Measurements from ENCODE around the gene PTX4. TPM values are rescaled to one million over a fixed set of nuclear protein-coding genes. Genes with fewer than 3 reads are reported as not detected.

PTX4 gene
- polyA plus RNA-seq, 1 of the 3 experiments (the other 2 are of a cell fraction), result not detected

- TF ChIP-seq EZH2phosphoT487 (IDR thresholded peaks at IDR 0.05; ENCODE audit: borderline replicate concordance, low read depth) (no peak), TCF12 (IDR thresholded peaks at IDR 0.05) (no peak), GATA2 (CRISPR knock-in tag; IDR thresholded peaks at IDR 0.05) (no peak), MEF2A (IDR thresholded peaks at IDR 0.05; ENCODE audit: borderline replicate concordance, low read depth) (no peak), RXRA (IDR thresholded peaks at IDR 0.05; ENCODE audit: borderline replicate concordance, low read depth) (no peak), PBX3 (IDR thresholded peaks at IDR 0.05) (no peak)
Observed at GRCh38 chr16:1511662-1512569, 23.2 kb upstream of the PTX4 start (continued).

GRCh38 chr16:1510941-1511351 lies 22.2 kb upstream of the PTX4 start:
- no peak for TF ChIP-seq EP300 (IDR thresholded peaks at IDR 0.05; ENCODE audit: borderline replicate concordance in 1 of 2, low read depth in 1 of 2, low read length in 1 of 2)

GRCh38 chr16:1510272-1510671 lies 21.5 kb upstream of the PTX4 start:
- Histone ChIP-seq H3K27ac (ENCODE audit: low read depth in 2 of 2, low read length in 1 of 2) (no peak overlapping the region), H3K4me1 (ENCODE audit: control insufficient read depth in 1 of 2, insufficient read depth in 2 of 2, low read depth in 1 of 2, low read length in 1 of 2) (no peaks in the 10 kb centered on the region), H3K36me3 (replicated peaks in 1 of 2; ENCODE audit: control insufficient read depth in 1 of 2, insufficient read depth in 2 of 2, low read length in 1 of 2) (peaks cover 4 to 13% of the 10 kb centered on the region in 2 experiments), H3K9ac (no peak overlapping the region), H4K20me1 (ENCODE audit: insufficient read depth) (no peaks in the 10 kb centered on the region), H3K9me2 (no peaks in the 10 kb centered on the region), H3K4me2 (no peak overlapping the region), H3K79me2 (ENCODE audit: insufficient read depth) (no peaks in the 10 kb centered on the region), H3F3A (replicated peaks; ENCODE audit: insufficient read depth) (no peaks in the 10 kb centered on the region), H3K4me3 (ENCODE audit: low read depth in 2 of 2, low read length in 1 of 2) (no peak overlapping the region), H3K27me3 (ENCODE audit: insufficient read depth) (no peaks in the 10 kb centered on the region), H2AFZ (ENCODE audit: low read depth) (no peak overlapping the region), H3K9me3 (no peaks in the 10 kb centered on the region)
- TF ChIP-seq RAD21 (IDR thresholded peaks at IDR 0.05; ENCODE audit: low read length), result no peak
- TF ChIP-seq GABPA (IDR thresholded peaks at IDR 0.05; ENCODE audit: low read depth), result no peak
- TF ChIP-seq NFIC (IDR thresholded peaks at IDR 0.05; ENCODE audit: borderline replicate concordance), result no peak
- no peak for TF ChIP-seq IRF3 (IDR thresholded peaks at IDR 0.05; ENCODE audit: low read depth, low read length)
- TF ChIP-seq REST (IDR thresholded peaks at IDR 0.05; ENCODE audit: low read depth, low read length), result no peak
- no peak for TF ChIP-seq EP300 (IDR thresholded peaks at IDR 0.05; ENCODE audit: borderline replicate concordance in 1 of 2, low read depth in 1 of 2, low read length in 1 of 2)
- TF ChIP-seq SIN3A (IDR thresholded peaks at IDR 0.05; ENCODE audit: borderline replicate concordance, low read depth, low read length), result no peak
- TF ChIP-seq RCOR1 (IDR thresholded peaks at IDR 0.05; ENCODE audit: low read length), result no peak
- no peak for TF ChIP-seq FOSL2 (IDR thresholded peaks at IDR 0.05; ENCODE audit: borderline replicate concordance, low read depth)
- no peak for TF ChIP-seq FOXM1 (IDR thresholded peaks at IDR 0.05; ENCODE audit: low read depth)
- TF ChIP-seq ELF1 (IDR thresholded peaks at IDR 0.05), result no peak
- TF ChIP-seq PBX3 (IDR thresholded peaks at IDR 0.05), result no peak
- no peak for TF ChIP-seq RXRA (IDR thresholded peaks at IDR 0.05; ENCODE audit: borderline replicate concordance, low read depth)
- 97% methylated on average over 9 of the region's 10 CpGs for WGBS (ENCODE audit: low lambda C conversion rate)
- no peak for DNase-seq
- POLR2A ChIA-PET, result no interaction called here
- CTCF ChIA-PET, result interaction anchor here (0.5 to 1.4 kb wide), 2 partner anchors 15 to 240 kb away, joined by 3 to 4 read pairs; no protein-coding TSS in a partner anchor

More at GRCh38 chr16:1510941-1511351, 22.2 kb upstream of the PTX4 start:
- DNase-seq, result no peak
- Histone ChIP-seq H3K36me3 (replicated peaks in 1 of 2; ENCODE audit: control insufficient read depth in 1 of 2, insufficient read depth in 2 of 2, low read length in 1 of 2) (peaks cover 4 to 13% of the 10 kb centered on the region in 2 experiments), H3K4me2 (no peak overlapping the region), H2AFZ (ENCODE audit: low read depth) (no peak overlapping the region), H3K9me2 (no peaks in the 10 kb centered on the region), H3F3A (replicated peaks; ENCODE audit: insufficient read depth) (no peaks in the 10 kb centered on the region), H3K4me1 (ENCODE audit: control insufficient read depth in 1 of 2, insufficient read depth in 2 of 2, low read depth in 1 of 2, low read length in 1 of 2) (no peaks in the 10 kb centered on the region), H3K9ac (no peak overlapping the region), H4K20me1 (ENCODE audit: insufficient read depth) (no peaks in the 10 kb centered on the region), H3K27ac (ENCODE audit: low read depth in 2 of 2, low read length in 1 of 2) (no peak overlapping the region), H3K9me3 (no peaks in the 10 kb centered on the region), H3K79me2 (ENCODE audit: insufficient read depth) (no peaks in the 10 kb centered on the region), H3K4me3 (ENCODE audit: low read depth in 2 of 2, low read length in 1 of 2) (no peak overlapping the region), H3K27me3 (ENCODE audit: insufficient read depth) (no peaks in the 10 kb centered on the region)
- CTCF ChIA-PET, result interaction anchor here (1.4 kb wide), 1 partner anchor 16 kb away, joined by 4 read pairs; no protein-coding TSS in a partner anchor
- POLR2A ChIA-PET, result no interaction called here
- WGBS (ENCODE audit: low lambda C conversion rate), result 98% methylated on average over 16 of the region's 26 CpGs
